Measurements from ENCODE around the gene XBP1. TPM values are rescaled to one million over a fixed set of nuclear protein-coding genes. Genes with fewer than 3 reads are reported as not detected.

The XBP1 gene
- total and polyA plus RNA-seq, 2 of the 8 experiments (the other 6 are each of a cell fraction or from before 2014, with no cell fraction given): 99.8 to 131 TPM

DNA sequence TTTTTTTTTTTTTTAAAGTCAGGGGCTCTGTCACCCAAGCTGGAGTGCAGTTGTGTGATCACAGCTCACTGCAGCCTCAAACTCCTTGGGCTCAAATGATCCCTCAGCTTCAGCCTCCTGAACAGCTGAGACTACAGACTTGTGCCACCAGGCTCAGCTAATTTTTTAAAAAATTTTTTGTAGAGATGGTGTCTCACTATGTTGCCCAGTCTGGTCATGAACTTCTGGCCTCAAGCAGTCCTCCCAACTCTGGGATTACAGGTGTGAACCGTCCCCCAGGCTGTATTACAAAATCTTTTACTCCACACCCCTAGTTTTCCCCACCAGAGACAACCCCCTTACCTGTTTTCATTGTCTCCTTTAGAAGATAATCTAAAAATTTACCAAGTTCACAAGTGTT lies 26.0 kb downstream of the XBP1 start (continued):
- no peak for TF ChIP-seq CEBPB (IDR thresholded peaks at IDR 0.05; ENCODE audit: low read depth, low read length)
- TF ChIP-seq POU5F1 (IDR thresholded peaks at IDR 0.05; ENCODE audit: low read depth, low read length): no peak

Data from H1 (cell line).